ENCODE results near the gene TMEM115. TPM values are rescaled to one million over a fixed set of nuclear protein-coding genes. Genes with fewer than 3 reads are reported as not detected.
A peak's percentile ranks its signal among the peaks of the same experiment; 100 is the strongest.

TMEM115 gene
- total RNA-seq, 2 experiments from 2014 or later = 15.2 to 16.8 TPM

DNA sequence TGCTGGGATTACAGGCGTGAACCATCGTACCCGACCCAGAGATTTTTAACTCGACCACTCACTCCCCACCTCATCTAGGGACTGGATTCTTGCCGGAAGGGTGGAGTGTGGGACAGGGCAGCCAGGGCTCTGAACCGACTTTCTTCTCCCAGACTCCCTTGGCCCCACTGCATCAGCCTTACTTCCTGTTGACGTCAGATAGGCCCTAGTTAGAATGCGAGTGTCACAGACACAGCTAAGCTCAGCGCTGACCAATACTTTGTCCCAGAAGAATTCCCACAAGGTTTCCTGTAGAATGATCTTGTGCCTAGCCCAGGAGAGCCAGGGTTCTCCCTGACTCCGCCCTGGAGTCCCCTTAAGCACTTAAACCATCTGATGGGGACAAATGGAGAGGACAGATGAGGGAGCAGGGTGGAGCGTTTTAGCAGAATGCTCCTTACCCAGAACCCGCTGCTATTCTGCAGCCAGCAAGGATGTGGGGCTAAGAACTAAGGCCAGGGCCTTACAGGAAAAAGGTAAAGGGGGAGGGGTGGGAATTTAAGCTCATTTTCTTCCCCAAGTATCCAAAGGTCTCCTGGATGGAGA lies 25.5 kb downstream of the TMEM115 start:
- ATAC-seq = no peak
- peaks cover 74% of the 10 kb centered on the region for H3K36me3 Mint-ChIP-seq (ENCODE audit: low read depth)
- H3K27me3 Mint-ChIP-seq = no peaks in the 10 kb centered on the region
- CTCF ChIA-PET = interaction anchor here (1.4 to 6.1 kb wide), 3 partner anchors 10 to 108 kb away, joined by 3 to 40 read pairs (median 8); partner anchors contain the start of gene HYAL2
- H3K9me3 Mint-ChIP-seq = no peaks in the 10 kb centered on the region
- no peak for TF ChIP-seq CTCF (IDR thresholded peaks at IDR 0.05)
- intact Hi-C loops (cut with micrococcal nuclease) = no loop called here
- POLR2A ChIA-PET = interaction anchor here (0.7 to 12.3 kb wide), 3 partner anchors 14 to 35 kb away, joined by 3 to 137 read pairs (median 126); partner anchors contain the start of genes CYB561D2, HYAL2, HYAL3 and NAA80
- peaks cover 32% of the 10 kb centered on the region for H3K4me1 Mint-ChIP-seq (ENCODE audit: low read depth)
- H3K27ac Mint-ChIP-seq = peak overlapping the region; percentile 91
- DNase-seq = no peak
- H3K4me3 Mint-ChIP-seq = peak overlapping the region; percentile 88

- DNase-seq (no peak), ATAC-seq (no peak)
- Mint-ChIP-seq H3K27me3 (no peaks in the 10 kb centered on the region), H3K4me1 (ENCODE audit: low read depth) (peaks cover 40% of the 10 kb centered on the region), H3K36me3 (ENCODE audit: low read depth) (peaks cover 60% of the 10 kb centered on the region), H3K4me3 (no peak overlapping the region), H3K27ac (no peak overlapping the region), H3K9me3 (no peaks in the 10 kb centered on the region)
- ChIA-PET POLR2A (interaction anchor here (0.6 to 10.9 kb wide), 5 partner anchors 9 to 257 kb away, joined by 3 to 126 read pairs (median 5); partner anchors contain the start of genes HYAL2, HYAL3, NAA80 and RASSF1), CTCF (no interaction called here)
- no peak for TF ChIP-seq CTCF (IDR thresholded peaks at IDR 0.05)
- intact Hi-C loops (cut with micrococcal nuclease) = no loop called here
Observed at GRCh38 chr3:50331364-50331907, 27.9 kb downstream of the TMEM115 start.

DNA sequence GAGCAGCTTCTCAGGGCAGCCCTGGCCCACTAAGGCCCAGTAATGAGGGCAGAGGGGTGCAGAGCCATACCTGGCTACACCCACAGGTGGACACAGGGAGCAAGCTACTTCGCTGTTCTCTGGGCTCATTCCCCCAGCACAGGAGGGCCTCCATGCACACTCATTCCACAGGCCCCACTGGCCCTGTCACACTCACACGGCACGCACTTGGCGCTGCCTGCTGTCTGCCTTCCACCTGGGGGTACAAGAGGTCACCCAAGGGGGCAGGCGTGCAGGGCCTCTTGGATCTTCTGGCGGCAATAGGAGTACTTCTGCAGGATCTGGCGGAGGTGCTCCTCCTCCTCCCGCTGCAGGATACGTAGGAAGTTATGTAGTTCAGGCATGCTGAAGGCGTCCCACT lies 29.0 kb downstream of the TMEM115 start:
- H3K4me3 Mint-ChIP-seq = no peak overlapping the region
- POLR2A ChIA-PET = interaction anchor here (1.0 to 10.9 kb wide), 4 partner anchors 10 to 38 kb away, joined by 3 to 126 read pairs (median 4); partner anchors contain the start of genes HYAL2, IFRD2, RASSF1 and ZMYND10
- ATAC-seq (no peak), DNase-seq (no peak)
- CTCF ChIA-PET = interaction anchor here (2.8 kb wide), 1 partner anchor 84 kb away, joined by 9 read pairs; no protein-coding TSS in a partner anchor
- intact Hi-C loops (cut with micrococcal nuclease) = no loop called here
- no peaks in the 10 kb centered on the region for H3K9me3 Mint-ChIP-seq
- no peak for TF ChIP-seq CTCF (IDR thresholded peaks at IDR 0.05)
- no peaks in the 10 kb centered on the region for H3K27me3 Mint-ChIP-seq
- H3K27ac Mint-ChIP-seq = no peak overlapping the region
- peaks cover 49% of the 10 kb centered on the region for H3K36me3 Mint-ChIP-seq (ENCODE audit: low read depth)
- H3K4me1 Mint-ChIP-seq (ENCODE audit: low read depth) = peaks cover 32% of the 10 kb centered on the region

DNA sequence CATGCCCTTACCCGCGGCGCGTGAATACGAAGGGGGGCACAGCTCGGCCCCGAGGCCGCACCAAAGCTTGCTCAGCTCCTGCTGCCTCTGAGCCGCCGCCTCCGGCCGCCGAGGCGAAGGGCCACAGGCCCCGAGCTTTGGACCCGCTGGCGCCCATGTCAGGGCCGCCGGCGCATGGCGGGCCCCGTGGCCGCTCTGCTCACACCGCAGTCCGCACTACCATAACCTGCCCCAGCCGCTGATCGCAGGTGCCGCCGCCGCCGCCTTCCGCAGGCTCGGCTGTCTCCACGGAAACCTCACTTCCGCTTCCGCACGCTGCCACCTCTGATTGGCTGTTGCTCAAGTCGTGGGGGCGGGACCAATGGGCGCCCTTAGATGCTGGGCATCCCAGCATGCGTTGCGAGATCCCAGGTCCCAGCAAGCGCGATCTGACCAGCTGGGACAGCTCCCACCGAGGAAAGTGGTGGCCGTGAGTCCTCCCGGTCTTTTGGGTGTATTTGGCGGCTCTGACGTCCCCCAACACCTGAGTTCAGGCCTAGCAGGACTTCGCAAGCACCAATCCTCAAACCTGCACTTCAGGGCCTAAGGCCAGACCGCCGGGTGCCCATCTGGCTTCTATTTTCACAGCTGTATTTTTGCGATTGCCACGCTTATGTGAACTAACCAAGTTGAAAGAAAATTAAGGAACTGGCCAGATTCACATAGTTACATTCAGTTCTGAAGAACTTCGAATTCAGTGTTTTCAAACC lies 31.2 kb downstream of the TMEM115 start, which contains the start of gene TUSC2:
TUSC2 (minus strand) TSS at position 281 of the 749 bp plus-strand sequence; CDS start at position 157, 124 bp downstream.
- DNase-seq (peak; percentile 99), ATAC-seq (peak; percentile 94)
- H3K27ac Mint-ChIP-seq = peak within 1 kb of the TSS; percentile 72
- peak within 1 kb of the TSS; percentile 81 for H3K4me3 Mint-ChIP-seq
- POLR2A ChIA-PET = interaction anchor here (0.8 to 3.2 kb wide), 12 partner anchors 8 to 52 kb away, joined by 3 to 51 read pairs (median 3); partner anchors contain the start of genes RASSF1 and ZMYND10
- no peaks in the 10 kb centered on the region for H3K9me3 Mint-ChIP-seq
- peaks cover 31% of the 10 kb centered on the region for H3K36me3 Mint-ChIP-seq (ENCODE audit: low read depth)
- intact Hi-C loops (cut with micrococcal nuclease) = no loop called here
- no peak for TF ChIP-seq CTCF (IDR thresholded peaks at IDR 0.05)
- H3K27me3 Mint-ChIP-seq = no peaks in the 10 kb centered on the region
- H3K4me1 Mint-ChIP-seq (ENCODE audit: low read depth) = peaks cover 19% of the 10 kb centered on the region
- CTCF ChIA-PET = interaction anchor here (0.7 to 2.8 kb wide), 8 partner anchors 8 to 101 kb away, joined by 3 to 17 read pairs (median 7); partner anchors contain the start of genes HYAL3 and NAA80

All from activated CD8-positive, alpha-beta T cell treated with anti-CD3 and anti-CD28 coated beads for 36 hours (primary cell).